Measurements from ENCODE around the gene INS.
"Not testable (repeated sequence)": the region's sequence is repeated elsewhere in the genome, so short reads cannot be mapped to it uniquely, and the experiment has no call there.

The INS gene

GRCh38 chr11:2132874-2133240 is 28.2 kb downstream of the INS start:
- Mint-ChIP-seq H3K9me3 (no peaks in the 10 kb centered on the region), H3K4me1 (peaks cover 3% of the 10 kb centered on the region), H3K4me3 (no peak overlapping the region), H3K36me3 (ENCODE audit: low read depth) (no peaks in the 10 kb centered on the region), H3K27me3 (peaks cover 62% of the 10 kb centered on the region), H3K27ac (no peak overlapping the region)
- no peak for DNase-seq
- ATAC-seq = no peak

GRCh38 chr11:2132246-2132645 is 28.8 kb downstream of the INS start:
- no peak for ATAC-seq
- Mint-ChIP-seq H3K27ac (no peak overlapping the region), H3K9me3 (no peaks in the 10 kb centered on the region), H3K27me3 (peaks cover 60% of the 10 kb centered on the region), H3K36me3 (ENCODE audit: low read depth) (no peaks in the 10 kb centered on the region), H3K4me1 (no peaks in the 10 kb centered on the region), H3K4me3 (no peak overlapping the region)
- DNase-seq = no peak

- no peaks in the 10 kb centered on the region for H3K9me3 Mint-ChIP-seq
- H3K4me3 Mint-ChIP-seq = no peak overlapping the region
- H3K27me3 Mint-ChIP-seq = peaks cover 54% of the 10 kb centered on the region
- H3K27ac Mint-ChIP-seq = no peak overlapping the region
- no peak for DNase-seq
- H3K36me3 Mint-ChIP-seq (ENCODE audit: low read depth) = no peaks in the 10 kb centered on the region
- no peaks in the 10 kb centered on the region for H3K4me1 Mint-ChIP-seq
- ATAC-seq = no peak
Measured at GRCh38 chr11:2131371-2132236, 29.4 kb downstream of the INS start.

GRCh38 chr11:2130881-2131352 is 30.1 kb downstream of the INS start:
- Mint-ChIP-seq H3K36me3 (ENCODE audit: low read depth) (no peaks in the 10 kb centered on the region), H3K9me3 (no peaks in the 10 kb centered on the region), H3K4me1 (no peaks in the 10 kb centered on the region), H3K27me3 (peaks cover 48% of the 10 kb centered on the region), H3K4me3 (no peak overlapping the region), H3K27ac (no peak overlapping the region)
- no peak for DNase-seq
- ATAC-seq = no peak

- no peak for ATAC-seq
- DNase-seq = no peak
- Mint-ChIP-seq H3K4me3 (no peak overlapping the region), H3K36me3 (ENCODE audit: low read depth) (no peaks in the 10 kb centered on the region), H3K27ac (no peak overlapping the region), H3K27me3 (peaks cover 39% of the 10 kb centered on the region), H3K4me1 (no peaks in the 10 kb centered on the region), H3K9me3 (no peaks in the 10 kb centered on the region)
Measured at GRCh38 chr11:2129699-2130366, 31.2 kb downstream of the INS start.

- DNase-seq (no peak), ATAC-seq (no peak)
- Mint-ChIP-seq H3K4me1 (no peaks in the 10 kb centered on the region), H3K27ac (no peak overlapping the region), H3K36me3 (ENCODE audit: low read depth) (no peaks in the 10 kb centered on the region), H3K27me3 (peaks cover 40% of the 10 kb centered on the region), H3K4me3 (no peak overlapping the region), H3K9me3 (no peaks in the 10 kb centered on the region)
Measured at GRCh38 chr11:2129308-2129698, 31.7 kb downstream of the INS start.

GRCh38 chr11:2128511-2129307 is 32.3 kb downstream of the INS start:
- Mint-ChIP-seq H3K4me1 (no peaks in the 10 kb centered on the region), H3K9me3 (no peaks in the 10 kb centered on the region), H3K4me3 (no peak overlapping the region), H3K27me3 (peaks cover 39% of the 10 kb centered on the region), H3K27ac (no peak overlapping the region), H3K36me3 (ENCODE audit: low read depth) (no peaks in the 10 kb centered on the region)
- ATAC-seq (no peak), DNase-seq (no peak)

- ATAC-seq = no peak
- Mint-ChIP-seq H3K4me3 (no peak overlapping the region), H3K9me3 (no peaks in the 10 kb centered on the region), H3K27me3 (peaks cover 40% of the 10 kb centered on the region), H3K36me3 (ENCODE audit: low read depth) (no peaks in the 10 kb centered on the region), H3K4me1 (no peaks in the 10 kb centered on the region), H3K27ac (no peak overlapping the region)
- DNase-seq = no peak
Measured at GRCh38 chr11:2128130-2128510, 32.9 kb downstream of the INS start.

- no peak overlapping the region for H3K4me3 Mint-ChIP-seq
- no peak for DNase-seq
- no peaks in the 10 kb centered on the region for H3K36me3 Mint-ChIP-seq (ENCODE audit: low read depth)
- ATAC-seq = no peak
- H3K4me1 Mint-ChIP-seq = no peaks in the 10 kb centered on the region
- H3K27ac Mint-ChIP-seq = no peak overlapping the region
- H3K27me3 Mint-ChIP-seq = peaks cover 39% of the 10 kb centered on the region
- H3K9me3 Mint-ChIP-seq = no peaks in the 10 kb centered on the region
Measured at GRCh38 chr11:2127482-2128129, 33.4 kb downstream of the INS start.

- no peak overlapping the region for H3K4me3 Mint-ChIP-seq
- H3K9me3 Mint-ChIP-seq = no peaks in the 10 kb centered on the region
- DNase-seq = no peak
- no peaks in the 10 kb centered on the region for H3K4me1 Mint-ChIP-seq
- no peaks in the 10 kb centered on the region for H3K36me3 Mint-ChIP-seq (ENCODE audit: low read depth)
- no peak for ATAC-seq
- H3K27ac Mint-ChIP-seq = no peak overlapping the region
- H3K27me3 Mint-ChIP-seq = peaks cover 33% of the 10 kb centered on the region
Measured at GRCh38 chr11:2126520-2127085, 34.4 kb downstream of the INS start.

GRCh38 chr11:2124736-2125484 is 36.1 kb downstream of the INS start:
- not testable (repeated sequence) for H3K27ac Mint-ChIP-seq
- H3K27me3 Mint-ChIP-seq = peaks cover 31% of the 10 kb centered on the region

GRCh38 chr11:2123628-2123960 is 37.4 kb downstream of the INS start:
- DNase-seq (no peak), ATAC-seq (no peak)
- H3K27ac Mint-ChIP-seq = no peak overlapping the region

More at GRCh38 chr11:2124736-2125484, 36.1 kb downstream of the INS start:
- H3K9me3 Mint-ChIP-seq; DNase-seq; H3K36me3 Mint-ChIP-seq (ENCODE audit: low read depth); ATAC-seq; H3K4me3 Mint-ChIP-seq; H3K4me1 Mint-ChIP-seq: not testable (repeated sequence)

GRCh38 chr11:2122907-2123627 is 37.9 kb downstream of the INS start:
- ATAC-seq = no peak
- Mint-ChIP-seq H3K4me3 (no peak overlapping the region), H3K4me1 (no peaks in the 10 kb centered on the region), H3K27me3 (peaks cover 34% of the 10 kb centered on the region), H3K36me3 (ENCODE audit: low read depth) (no peaks in the 10 kb centered on the region), H3K9me3 (no peaks in the 10 kb centered on the region), H3K27ac (no peak overlapping the region)
- DNase-seq = no peak

More at GRCh38 chr11:2123628-2123960, 37.4 kb downstream of the INS start:
- H3K4me1 Mint-ChIP-seq = no peaks in the 10 kb centered on the region
- peaks cover 31% of the 10 kb centered on the region for H3K27me3 Mint-ChIP-seq
- no peaks in the 10 kb centered on the region for H3K36me3 Mint-ChIP-seq (ENCODE audit: low read depth)
- H3K4me3 Mint-ChIP-seq = no peak overlapping the region
- no peaks in the 10 kb centered on the region for H3K9me3 Mint-ChIP-seq
